ENCODE results near the gene IMPG1. TPM values are rescaled to one million over a fixed set of nuclear protein-coding genes. Genes with fewer than 3 reads are reported as not detected.
A peak's percentile ranks its signal among the peaks of the same experiment; 100 is the strongest.

IMPG1 gene
- total RNA-seq, 6 experiments from 2014 or later, result not detected

DNA sequence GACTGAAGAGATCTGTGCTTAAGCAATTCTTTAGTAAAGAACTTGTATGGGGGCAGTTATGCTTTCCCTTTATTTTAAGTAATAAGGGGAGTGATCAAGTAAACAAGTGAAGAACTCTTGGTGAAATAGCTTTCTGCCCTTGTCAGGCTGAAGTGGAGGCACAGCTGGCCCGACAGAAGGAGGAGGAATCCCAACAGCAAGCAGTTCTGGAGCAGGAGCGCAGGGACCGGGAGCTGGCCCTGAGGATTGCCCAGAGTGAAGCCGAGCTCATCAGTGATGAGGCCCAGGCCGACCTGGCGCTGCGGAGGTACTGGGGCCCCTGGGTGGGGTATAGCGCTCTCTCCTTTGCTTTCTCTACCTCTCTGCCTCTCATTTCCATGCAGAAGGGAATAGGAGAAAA lies 180.1 kb downstream of the IMPG1 start:
- Histone ChIP-seq H3K9me3 (no peaks in the 10 kb centered on the region), H3K27me3 (no peaks in the 10 kb centered on the region), H3K36me3 (peaks cover 0 to 4% (median 0%) of the 10 kb centered on the region in 4 donors), H3K27ac (no peak overlapping the region), H3K4me3 (no peak overlapping the region), H3K4me1 (peaks cover 0 to 10% (median 0%) of the 10 kb centered on the region in 4 donors)
- WGBS (ENCODE audit: insufficient coverage, low coverage, low lambda C conversion rate, missing lambda C conversion rate), result 93% methylated on average over 6 of the region's 8 CpGs
- intact Hi-C loops (cut with DNase I), result no loop called here
- TF ChIP-seq CTCF (IDR thresholded peaks at IDR 0.05) (no peak), POLR2A (IDR thresholded peaks at IDR 0.05) (no peak)
- ATAC-seq (peak in 1 of 4 donors; percentile 21), DNase-seq (no peak)

GRCh38 chr6:75884822-75885221 lies 187.6 kb downstream of the IMPG1 start:
- no peak overlapping the region for H3K27ac ChIP-seq

GRCh38 chr6:75882734-75883133 lies 189.7 kb downstream of the IMPG1 start:
- no peak overlapping the region for H3K4me3 ChIP-seq
- no peaks in the 10 kb centered on the region for H3K27me3 ChIP-seq
- ATAC-seq (no peak), DNase-seq (no peak)
- H3K4me1 ChIP-seq, result peaks cover 0 to 13% (median 3%) of the 10 kb centered on the region in 4 donors
- TF ChIP-seq CTCF (IDR thresholded peaks at IDR 0.05) (no peak), POLR2A (IDR thresholded peaks at IDR 0.05) (no peak)
- H3K27ac ChIP-seq, result no peak overlapping the region
- no peaks in the 10 kb centered on the region for H3K9me3 ChIP-seq
- WGBS (ENCODE audit: insufficient coverage, low coverage, low lambda C conversion rate, missing lambda C conversion rate), result 94% methylated on average over 2 of the region's 2 CpGs
- intact Hi-C loops (cut with DNase I), result no loop called here
- H3K36me3 ChIP-seq, result peaks cover 0 to 4% (median 0%) of the 10 kb centered on the region in 4 donors

More at GRCh38 chr6:75884822-75885221, 187.6 kb downstream of the IMPG1 start:
- 25% methylated on average over 2 of the region's 2 CpGs for WGBS (ENCODE audit: insufficient coverage, low coverage, low lambda C conversion rate, missing lambda C conversion rate)
- intact Hi-C loops (cut with DNase I), result no loop called here
- H3K4me3 ChIP-seq, result no peak overlapping the region
- H3K27me3 ChIP-seq, result no peaks in the 10 kb centered on the region
- H3K9me3 ChIP-seq, result no peaks in the 10 kb centered on the region
- peaks cover 0 to 13% (median 3%) of the 10 kb centered on the region in 4 donors for H3K4me1 ChIP-seq
- TF ChIP-seq POLR2A (IDR thresholded peaks at IDR 0.05) (no peak), CTCF (IDR thresholded peaks at IDR 0.05) (no peak)
- peak; percentile 30 to 81 (median 60) for ATAC-seq
- peaks cover 0 to 4% (median 0%) of the 10 kb centered on the region in 4 donors for H3K36me3 ChIP-seq
- DNase-seq, result no peak

DNA sequence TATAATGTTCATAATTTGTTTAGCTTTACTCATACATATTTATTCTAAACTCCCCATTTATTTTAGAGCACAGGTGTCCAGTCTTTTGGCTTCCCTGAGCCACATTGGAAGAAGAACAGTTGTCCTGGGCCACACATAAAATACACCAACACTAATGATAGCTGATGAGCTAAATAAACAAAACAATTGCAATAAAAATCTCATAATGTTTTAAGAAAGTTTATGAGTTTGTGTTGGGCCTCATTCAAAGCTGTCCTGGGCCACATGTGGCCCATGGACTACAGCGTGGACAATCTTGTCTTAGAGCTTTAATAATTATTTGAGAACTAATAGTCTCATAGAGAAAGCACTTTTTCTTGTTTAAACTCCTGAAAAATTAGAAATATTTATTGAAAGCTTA lies 192.2 kb downstream of the IMPG1 start:
- no peak overlapping the region for H3K4me3 ChIP-seq
- intact Hi-C loops (cut with DNase I), result no loop called here
- no peak overlapping the region for H3K27ac ChIP-seq
- 100% methylated on average over 1 of the region's 1 CpG for WGBS (ENCODE audit: insufficient coverage, low coverage, low lambda C conversion rate, missing lambda C conversion rate)
- no peaks in the 10 kb centered on the region for H3K9me3 ChIP-seq
- H3K27me3 ChIP-seq, result no peaks in the 10 kb centered on the region
- H3K4me1 ChIP-seq, result peaks cover 0 to 13% (median 3%) of the 10 kb centered on the region in 4 donors
- DNase-seq (no peak), ATAC-seq (no peak)
- peaks cover 0 to 4% (median 0%) of the 10 kb centered on the region in 4 donors for H3K36me3 ChIP-seq
- TF ChIP-seq POLR2A (IDR thresholded peaks at IDR 0.05) (no peak), CTCF (IDR thresholded peaks at IDR 0.05) (no peak)

DNA sequence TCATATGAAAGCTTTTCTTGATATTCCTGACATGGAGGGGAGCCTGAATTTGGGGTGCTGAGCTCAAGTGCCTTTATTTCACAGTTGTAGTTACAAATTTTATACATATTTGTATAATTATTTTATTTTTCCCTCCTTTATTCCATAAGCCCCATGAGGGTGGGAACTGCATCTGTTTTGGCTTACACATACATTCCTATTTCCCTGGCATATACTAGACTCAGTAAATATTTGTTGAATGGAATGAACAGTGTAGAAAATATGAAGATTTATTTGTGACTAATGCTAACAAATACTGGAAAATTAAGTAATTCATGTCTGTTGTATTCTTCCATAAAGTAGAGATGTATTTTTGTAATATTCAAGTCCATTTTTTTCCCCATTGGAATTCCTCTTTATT lies 196.3 kb downstream of the IMPG1 start:
- intact Hi-C loops (cut with DNase I), result no loop called here
- Histone ChIP-seq H3K4me3 (no peak overlapping the region), H3K9me3 (no peaks in the 10 kb centered on the region), H3K4me1 (no peaks in the 10 kb centered on the region), H3K27me3 (no peaks in the 10 kb centered on the region), H3K27ac (no peak overlapping the region), H3K36me3 (peaks cover 0 to 8% (median 0%) of the 10 kb centered on the region in 4 donors)
- TF ChIP-seq POLR2A (IDR thresholded peaks at IDR 0.05) (no peak), CTCF (IDR thresholded peaks at IDR 0.05) (no peak)
- ATAC-seq (no peak), DNase-seq (no peak)
